Hippocampal formation (tissue), 2 donors: Measurements from ENCODE around the gene NKX2-4.
"Not testable (repeated sequence)": the region's sequence is repeated elsewhere in the genome, so short reads cannot be mapped to it uniquely, and the experiment has no call there.

Experiments
- DNase-seq, 2 donors: peaks; one replicate each; lab custom pipeline; 2025; lab: John Stamatoyannopoulos, UW

The NKX2-4 gene

DNA sequence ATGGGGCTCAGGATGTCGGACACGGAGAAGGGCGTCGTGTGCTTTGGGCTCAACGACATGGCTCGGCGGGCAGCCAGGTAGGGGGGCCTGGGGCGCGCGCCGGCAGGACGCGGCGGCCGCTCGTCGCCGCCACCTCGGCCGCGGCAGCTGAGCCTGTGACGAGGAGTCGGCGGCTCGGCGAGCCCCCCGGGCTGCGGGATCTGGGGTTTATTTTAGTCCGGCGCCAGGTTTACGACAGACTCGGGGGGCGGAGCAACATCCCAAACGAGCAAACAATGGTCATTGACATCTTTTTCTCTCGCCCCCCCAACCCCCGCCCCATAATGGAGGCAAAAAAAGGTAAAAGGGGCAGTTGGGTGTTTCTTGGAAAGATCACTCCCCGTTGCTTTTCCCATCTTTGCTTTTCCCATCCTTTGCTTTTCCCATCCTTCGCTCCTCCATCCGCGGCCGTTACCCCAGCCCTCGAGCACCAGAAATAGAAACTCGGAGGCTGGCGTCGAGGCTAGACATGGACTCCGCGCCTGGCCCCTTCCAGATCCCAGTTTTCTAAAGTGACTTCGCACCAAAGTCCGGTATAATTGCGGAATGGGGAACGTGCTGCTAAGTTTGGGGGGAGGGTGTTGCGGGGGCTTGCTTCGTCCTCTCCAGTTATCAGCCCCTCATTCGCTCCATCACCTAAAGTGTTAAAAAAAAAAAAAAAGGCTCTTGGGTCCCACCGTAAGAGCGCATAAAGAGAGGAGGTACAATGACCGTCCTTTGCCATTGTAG is at the start of gene NKX2-4:
Gene NKX2-4, minus strand, starts transcription at position 186 of the 768 bp plus-strand sequence. Its CDS starts 127 bp downstream, at position 59.
- no peak for DNase-seq

DNA sequence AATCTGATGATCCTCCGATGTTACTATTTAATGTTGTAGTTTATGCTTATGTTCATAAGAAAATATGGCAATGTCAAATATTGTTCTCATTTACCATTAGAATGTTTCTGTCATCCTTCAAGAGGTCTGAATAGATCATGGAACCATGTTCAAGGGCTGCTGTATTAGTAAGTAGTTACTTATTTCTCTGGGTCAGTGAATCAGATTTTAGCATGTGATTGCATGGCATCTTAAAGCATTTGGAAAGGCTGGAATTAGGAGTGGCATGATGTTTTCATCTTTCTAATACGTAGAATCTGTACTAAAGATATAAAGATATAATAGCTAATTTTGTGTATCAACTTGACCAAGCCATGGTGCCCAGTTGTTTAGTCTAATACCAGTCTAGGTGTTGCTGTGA is 40.5 kb upstream of the NKX2-4 start:
- DNase-seq = no peak

DNA sequence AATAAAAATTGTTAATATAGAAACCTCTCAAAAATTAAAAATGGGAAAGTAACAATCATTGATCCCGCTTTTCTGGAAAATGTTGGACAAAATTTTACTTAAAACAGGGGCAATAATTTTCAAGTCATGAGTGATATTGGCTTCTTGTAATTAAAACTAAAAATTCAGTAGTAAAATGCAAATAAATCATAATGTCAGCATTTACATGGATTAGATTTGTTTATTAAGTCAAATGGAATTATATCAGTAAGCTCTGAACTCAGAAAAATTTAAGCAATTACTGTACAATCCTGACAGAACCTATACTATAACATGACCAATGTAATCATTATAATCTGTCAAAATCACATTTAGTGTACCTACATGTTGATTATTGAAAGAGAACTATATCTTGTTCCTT is 39.9 kb upstream of the NKX2-4 start:
- DNase-seq = no peak

DNA sequence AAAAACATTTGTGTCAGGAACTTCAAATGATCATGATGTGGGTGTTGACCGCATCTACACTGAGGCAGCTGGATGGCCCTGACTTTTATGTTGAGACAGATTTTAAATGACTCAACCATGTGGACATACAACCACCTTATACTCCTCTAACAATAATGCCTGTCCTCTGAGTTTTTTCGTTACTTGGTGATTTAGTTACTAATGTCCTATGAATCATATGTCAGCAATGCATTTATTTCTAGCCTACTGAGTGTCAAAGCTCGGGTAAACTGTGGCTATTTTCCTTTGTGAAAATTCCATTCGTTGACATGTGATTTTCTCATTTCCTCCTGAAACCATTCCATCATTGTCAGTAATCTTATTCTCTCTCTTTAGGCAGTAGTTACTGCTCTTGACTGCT is 38.9 kb upstream of the NKX2-4 start:
- DNase-seq = no peak

DNA sequence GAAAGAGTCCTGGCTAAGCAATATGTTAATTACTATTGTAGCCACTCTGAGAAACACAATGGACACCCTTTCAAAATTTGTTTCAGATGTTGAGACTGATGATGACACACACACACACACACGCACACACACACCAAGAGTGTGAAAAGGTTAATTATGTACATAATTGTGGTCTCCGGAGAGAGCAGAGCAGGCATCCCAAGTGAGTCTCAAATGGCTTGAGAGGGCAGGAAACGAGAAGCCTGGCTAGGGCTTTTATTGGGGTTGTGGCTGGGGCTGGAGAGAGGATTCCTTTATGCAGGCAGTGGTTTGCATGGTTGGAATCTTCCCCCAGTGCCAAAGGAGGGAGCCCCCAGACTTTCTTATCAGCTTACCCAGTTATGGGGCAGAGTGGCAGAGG is 38.2 kb upstream of the NKX2-4 start:
- no peak for DNase-seq

DNA sequence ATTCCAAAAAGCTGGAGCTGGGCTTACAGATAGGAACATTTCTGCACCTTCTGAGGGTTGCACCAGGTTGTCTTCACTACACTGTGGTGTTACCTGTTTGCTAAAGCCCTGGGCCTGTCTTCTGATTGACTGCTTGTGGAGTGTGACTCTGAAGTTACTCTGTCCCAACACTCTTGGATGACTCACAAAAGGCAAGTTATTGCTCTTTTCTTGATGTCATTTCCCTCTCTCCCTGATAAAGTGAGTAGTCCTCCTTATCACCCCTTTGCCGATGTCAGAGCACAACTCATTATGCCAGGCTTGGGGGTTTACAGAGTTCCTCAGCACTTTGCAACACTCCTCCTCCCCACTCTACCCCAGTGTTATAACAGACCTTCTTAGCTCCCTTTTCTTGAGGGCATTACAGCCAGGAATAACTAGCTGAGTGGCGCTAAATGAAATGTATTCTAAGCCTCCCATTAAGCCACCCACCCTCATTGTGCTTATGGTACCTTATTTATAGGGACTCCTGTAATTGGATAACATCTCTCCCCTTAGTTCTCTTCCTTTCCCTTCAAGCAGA is 36.1 kb upstream of the NKX2-4 start:
- DNase-seq = no peak

DNA sequence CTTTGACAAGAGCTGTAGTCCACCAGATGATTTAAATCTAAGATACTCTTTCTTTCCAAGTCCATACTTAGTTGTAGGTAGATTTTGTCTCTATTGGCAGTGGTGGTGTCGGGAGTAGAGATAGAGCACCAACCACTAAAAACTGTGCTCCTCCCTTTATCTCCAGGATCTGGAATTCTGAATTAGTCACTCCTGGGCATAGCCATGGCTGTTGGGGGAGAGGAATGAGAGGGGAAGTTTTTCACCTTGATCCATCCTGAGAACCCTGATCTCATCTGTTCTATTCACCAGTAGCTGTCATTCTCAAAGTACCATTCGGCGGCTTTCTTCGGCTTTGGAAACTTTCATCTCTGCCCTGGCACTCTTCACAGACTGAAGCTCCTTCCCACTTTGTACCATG is 35.6 kb upstream of the NKX2-4 start:
- DNase-seq = no peak

DNA sequence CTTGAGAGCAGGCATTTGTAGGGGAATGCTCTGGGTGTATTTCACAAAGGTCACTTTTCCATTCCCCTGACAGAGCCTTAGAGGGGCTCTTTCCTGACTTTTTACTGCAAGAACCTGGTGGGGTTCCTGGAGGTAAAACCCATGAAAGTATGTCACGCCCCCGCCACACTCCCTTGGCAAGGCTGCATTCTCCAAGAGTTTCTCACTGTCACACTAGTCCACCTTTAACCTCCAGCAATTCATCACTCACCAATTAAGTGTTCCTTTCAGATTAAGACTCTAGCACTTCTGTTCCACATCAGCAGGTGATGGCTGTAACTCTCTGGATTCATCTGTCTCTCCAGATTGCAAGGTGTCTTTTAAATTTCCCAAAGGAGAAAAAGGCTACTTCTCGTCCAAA is 32.7 kb upstream of the NKX2-4 start:
- DNase-seq = no peak

DNA sequence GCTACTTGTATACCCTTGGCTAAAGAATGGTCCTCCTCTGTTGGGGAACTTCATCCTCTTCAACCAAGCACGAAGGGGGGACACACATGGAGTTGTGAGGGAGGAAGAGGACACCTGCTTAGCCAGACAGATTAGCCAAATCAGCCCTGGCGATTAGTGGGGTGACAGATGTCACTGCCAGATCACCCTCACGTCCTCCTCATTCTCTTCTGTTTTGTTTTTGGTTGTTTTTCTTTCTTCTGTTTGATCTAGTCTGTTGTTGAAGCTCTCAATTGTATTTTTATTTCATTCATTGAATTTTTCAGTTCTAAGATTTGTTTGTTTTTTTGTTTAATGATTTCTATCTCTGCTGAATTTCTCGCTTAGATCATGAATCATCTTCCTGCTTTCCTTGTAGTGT is 27.5 kb upstream of the NKX2-4 start:
- no peak for DNase-seq

DNA sequence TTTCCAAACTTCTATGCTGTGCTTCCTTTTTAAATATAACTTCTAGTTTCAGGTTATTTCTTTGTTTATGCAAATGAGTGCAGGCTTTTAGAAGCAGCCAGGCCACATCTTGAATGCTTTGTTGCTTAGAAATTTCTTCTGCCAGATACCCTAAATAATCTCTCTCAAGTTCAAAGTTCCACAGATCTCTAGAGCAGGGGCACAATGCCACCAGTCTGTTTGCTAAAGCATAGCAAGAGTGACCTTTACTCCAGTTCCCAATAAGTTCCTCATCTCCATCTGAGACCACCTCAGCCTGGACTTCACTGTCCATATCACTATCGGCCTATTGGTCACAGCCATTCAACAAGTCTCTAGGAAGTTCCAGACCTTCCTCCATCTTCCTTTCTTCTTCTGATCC is 26.4 kb upstream of the NKX2-4 start:
- not testable (repeated sequence) for DNase-seq

DNA sequence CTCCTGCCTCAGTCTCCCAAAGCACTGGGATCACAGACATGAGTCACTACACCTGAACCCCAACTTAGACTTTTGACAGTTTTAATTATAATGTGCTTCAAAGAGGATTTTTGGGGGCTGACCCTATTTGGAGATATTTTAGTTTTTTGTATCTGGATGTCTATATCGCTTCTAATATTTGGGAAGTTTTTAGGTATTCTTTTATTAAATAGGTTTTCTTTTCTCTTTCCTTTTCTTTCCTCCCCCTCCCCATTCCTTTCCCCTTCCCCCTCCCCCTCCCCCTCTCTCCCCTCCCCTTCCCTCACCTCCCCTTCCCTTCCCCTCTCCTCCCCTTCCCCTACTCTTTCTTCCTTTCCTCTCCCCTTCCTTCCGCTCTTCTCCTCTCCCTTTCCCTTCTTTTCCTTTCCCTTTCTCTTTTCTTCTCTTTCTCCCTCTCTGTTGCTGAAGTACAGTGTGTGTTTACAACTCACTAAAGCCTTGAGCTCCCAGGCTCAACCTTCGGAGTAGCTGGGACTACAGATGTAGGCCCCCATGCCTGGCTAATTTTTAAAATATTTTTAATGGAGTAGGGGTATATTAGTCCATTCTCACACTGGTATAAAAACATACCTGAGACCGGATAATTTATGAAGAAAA is 24.4 kb upstream of the NKX2-4 start:
- no peak for DNase-seq

DNA sequence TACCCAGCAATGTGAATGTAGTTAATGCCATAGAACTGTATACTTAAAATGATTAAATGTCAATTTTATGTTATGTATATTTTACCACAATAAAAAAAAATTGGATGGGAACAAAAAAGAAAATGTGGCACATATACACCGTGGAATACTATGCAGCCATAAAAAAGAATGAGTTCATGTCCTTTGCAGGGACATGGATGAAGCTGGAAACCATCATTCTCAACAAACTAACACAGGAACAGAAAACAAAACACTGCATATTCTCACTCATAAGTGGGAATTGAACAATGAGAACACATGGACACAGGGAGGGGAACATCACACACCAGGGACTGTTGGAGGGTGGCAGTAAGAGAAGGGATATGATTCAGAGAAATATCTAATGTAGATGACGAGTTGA is 21.8 kb upstream of the NKX2-4 start:
- not testable (repeated sequence) for DNase-seq

DNA sequence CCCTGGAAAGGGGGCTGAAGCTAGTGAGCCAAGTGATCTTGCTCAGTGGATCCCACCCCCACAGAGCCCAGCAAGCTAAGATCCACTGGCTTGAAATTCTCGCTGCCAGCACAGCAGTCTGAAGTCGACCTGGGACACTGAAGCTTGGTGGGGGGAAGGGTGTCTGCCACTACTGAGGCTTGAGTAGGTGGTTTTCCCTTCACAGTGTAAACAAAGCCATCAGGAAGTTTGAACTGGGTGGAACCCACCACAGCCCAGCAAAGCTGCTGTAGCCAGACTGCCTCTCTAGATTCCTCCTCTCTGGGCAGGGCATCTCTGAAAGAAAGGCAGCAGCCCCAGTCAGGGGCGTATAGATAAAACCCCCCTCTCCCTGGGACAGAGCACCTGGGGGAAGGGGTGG is 16.7 kb upstream of the NKX2-4 start:
- DNase-seq = not testable (repeated sequence)

DNA sequence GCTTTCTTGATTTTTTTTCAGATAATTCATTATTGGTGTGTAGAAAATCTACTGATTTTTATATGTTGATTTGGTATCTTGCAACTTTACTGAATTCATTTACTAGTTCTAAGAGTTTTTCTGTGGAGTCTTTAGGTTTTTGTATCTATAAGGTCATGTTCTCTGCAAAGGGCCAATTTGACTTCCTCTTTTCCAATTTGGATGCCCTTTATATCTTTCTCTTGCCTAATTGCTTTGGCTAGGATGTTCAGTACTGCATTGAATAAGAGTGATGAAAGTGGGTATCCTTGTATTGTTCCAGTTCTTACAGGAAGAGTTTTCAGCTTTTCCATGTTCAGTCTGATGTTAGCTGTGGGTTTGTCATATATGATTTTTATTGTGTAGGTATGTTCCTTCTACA is 14.4 kb upstream of the NKX2-4 start:
- no peak for DNase-seq

DNA sequence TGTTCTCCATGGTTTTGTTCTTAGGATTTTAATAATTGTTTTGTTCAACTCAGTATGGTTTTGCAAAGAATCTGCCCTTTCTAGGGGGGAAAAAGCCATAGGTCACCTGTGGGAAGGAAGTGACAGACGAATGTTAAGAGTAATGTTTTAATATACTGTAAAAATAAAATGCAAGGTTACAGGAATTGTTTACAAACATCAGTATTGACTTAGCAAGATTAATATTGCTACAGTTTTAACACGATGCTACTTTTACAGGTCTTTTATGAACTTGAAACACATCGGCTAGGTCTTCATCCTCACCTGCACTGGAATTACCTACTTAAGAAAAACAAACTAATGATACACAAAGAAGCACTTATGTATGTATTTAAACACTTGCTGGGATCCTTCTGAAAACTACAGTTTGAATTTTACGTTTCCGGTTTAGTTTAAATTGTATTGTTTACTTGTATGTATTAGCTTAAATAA is 1.7 kb upstream of the NKX2-4 start:
- no peak for DNase-seq

DNA sequence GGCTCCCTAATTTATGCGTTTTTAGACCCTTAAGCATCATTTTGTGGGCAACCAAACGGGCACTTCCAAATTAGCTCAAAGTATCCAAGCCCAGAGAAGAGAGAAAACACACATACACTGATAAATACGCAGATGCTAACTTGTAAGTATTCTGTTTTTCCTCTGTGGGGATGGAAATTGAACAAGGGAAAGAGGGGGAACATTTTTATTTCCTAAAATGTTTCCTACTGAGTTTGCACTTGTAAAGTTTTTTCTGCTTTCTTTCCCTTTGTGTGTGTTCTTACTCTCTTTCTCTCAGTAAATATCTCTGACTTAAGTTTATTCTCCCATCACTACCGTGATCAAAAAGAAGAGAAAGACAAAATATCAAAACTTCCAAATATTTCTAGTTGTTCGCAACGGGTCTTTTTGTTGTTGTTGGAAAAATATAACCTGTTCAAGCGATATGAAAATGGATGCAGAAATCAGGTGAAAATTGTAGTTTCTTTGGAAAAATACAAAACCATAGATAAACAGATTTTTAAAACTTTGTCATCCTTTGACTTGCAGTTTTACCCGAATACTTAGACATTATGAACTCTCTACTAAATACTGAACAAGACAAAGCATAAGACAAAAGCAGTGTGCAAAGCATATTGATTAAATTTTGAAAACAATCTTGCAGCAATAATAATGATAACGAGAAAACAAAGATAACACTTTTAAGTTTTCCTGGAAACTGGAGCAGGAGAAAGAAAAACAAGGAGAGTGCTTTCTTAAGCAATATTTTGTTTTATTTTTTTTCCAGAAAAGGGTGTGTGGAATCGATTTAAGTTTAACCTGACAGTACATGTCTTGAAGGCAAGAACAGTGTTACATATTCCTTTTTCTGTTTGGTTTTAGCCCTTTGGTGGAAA is 1.0 kb upstream of the NKX2-4 start:
- DNase-seq = no peak

DNA sequence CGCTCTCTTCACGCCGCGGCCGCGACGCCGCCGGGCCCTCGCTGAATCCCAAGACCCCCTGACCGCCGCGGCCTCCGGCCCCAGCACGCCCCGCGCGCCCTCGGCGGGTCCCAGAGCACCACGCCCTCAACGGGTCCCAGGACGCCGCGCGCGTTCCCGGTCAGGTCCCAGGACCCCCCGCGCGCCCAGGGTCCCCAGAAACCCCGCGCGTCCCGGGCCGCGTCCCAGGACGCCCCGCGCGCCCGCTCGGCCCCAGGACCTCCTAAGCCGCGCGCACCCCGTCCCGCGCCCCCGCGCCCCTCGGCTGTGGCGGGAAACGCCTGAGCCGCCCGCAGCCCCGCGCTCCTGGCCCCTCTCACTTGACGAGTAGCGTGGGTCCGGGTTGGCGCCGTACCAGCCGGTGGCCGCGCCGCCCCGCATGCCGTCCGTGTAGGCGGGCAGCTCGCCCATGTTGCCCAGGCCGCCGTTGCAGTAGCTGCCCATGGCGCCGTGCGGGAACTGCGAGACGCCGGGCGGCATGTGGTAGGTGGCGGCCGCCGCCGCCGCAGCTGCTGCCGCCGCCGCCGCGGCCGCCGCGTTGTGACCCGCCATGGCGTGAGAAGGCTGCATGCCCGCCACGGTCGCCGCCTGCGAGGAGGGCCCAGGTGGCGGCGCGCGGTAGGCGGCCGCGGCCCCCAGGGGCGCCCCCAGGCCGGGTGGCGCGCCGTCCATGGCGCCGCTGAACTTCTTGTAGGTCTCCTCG is 556 bp downstream of the NKX2-4 start:
- DNase-seq = no peak

DNA sequence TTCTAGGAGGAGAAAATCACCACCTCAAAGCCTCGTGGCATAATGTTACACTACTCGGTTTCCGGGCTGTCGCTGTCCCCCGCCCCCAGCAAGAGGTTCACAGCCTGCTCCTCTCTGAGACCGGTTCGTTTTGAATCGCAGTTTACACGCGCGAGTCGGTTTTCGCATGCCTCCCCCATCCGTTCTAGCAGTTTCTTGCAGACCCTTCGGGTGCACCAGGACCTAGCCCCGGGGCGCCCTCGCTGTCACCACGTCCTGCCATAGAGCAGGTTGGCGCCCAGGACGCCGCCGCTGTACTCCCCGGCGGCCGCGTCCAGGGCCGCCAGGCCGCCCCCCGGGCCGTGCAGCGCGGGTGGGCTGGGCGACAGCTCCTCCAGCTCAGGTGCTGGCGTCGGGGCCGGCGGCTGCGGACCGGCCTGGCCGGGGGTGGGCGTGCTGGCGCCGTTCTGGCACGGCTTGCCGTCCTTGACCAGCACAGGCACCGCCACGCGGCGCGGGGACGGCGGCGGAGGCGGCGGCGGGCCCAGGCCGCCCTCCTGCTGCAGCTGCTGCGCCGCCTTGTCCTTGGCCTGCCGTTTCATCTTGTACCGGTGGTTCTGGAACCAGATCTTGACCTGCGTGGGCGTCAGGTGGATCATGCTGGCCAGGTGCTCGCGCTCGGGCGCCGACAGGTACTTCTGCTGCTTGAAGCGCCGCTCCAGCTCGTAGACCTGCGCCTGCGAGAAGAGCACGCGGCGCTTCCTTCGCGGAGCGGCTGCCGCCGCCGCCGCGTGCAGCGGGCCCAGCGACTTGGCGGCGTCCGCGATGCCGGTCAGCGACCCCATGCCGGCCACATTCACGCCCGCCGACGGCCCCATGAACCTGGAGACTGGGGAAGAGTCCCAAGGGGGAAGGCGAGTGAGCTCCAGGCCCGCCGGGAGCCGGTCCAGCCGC is 1.4 kb downstream of the NKX2-4 start:
- DNase-seq = no peak

DNA sequence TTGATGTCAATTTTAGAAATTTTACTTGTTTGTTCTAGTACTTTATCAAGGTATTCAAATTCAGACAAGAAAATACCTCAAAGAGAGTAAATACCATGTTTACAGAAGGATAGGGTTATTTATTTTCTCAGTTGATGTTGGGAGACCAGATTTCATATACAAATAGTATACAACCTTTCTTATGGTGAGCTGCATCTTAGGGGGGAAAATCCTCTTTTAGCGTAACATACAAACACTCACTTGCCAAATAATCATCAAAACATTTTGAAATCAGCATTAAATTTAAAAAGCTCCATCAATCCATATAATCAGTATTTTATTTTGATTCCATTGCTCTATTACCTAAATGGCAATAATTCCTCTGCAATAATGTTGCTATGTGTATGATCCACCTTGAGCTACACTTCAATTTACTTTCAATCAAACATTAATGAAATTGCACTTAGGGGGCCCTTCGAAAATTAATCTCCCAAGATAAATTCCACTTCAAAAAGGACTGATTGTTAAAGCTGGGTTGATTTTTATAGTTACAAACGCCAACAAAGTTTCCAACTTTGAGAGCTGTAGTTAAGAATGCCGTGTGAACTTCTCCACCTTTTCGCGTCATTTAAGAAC is 2.2 kb downstream of the NKX2-4 start:
- no peak for DNase-seq

DNA sequence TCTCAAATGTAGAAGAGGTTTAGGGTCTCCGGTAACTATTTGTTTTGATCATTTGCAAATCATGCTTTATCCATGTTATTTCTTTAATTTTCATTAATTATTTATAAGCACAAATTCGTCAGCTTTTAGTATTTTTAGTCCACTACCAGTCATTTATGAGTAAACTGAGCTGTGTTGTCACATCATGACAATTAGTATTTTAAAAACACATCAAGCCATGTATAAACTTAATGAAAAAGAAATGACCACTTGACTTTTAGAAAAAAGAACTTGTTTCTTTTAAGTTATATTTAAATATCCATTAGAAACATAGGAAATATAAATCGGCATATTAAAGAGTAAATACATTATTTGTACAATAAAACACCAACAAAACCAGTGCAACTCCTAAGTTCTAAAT is 2.8 kb downstream of the NKX2-4 start:
- DNase-seq = no peak
